ENCODE results near the gene ATP5F1A. TPM values are rescaled to one million over a fixed set of nuclear protein-coding genes. Genes with fewer than 3 reads are reported as not detected.
A peak's percentile ranks its signal among the peaks of the same experiment; 100 is the strongest.

The ATP5F1A gene
- total RNA-seq: 931 and 979 TPM in 2 replicates
- polyA plus RNA-seq: 533 and 609 TPM in 2 replicates

- Histone ChIP-seq H3K9me2 (replicated peaks; ENCODE audit: insufficient read depth) (no peaks in the 10 kb centered on the region), H4K20me1 (ENCODE audit: insufficient read depth, poor library complexity, severe bottlenecking) (peaks cover 19% of the 10 kb centered on the region), H3K9me3 (ENCODE audit: low read depth) (no peaks in the 10 kb centered on the region), H3K27me3 (no peaks in the 10 kb centered on the region), H2AFZ (peak within 1 kb of the TSS; percentile 92), H3K4me1 (ENCODE audit: insufficient read depth) (peaks cover 12% of the 10 kb centered on the region), H3K4me2 (peak within 1 kb of the TSS; percentile 75), H3K36me3 (replicated peaks; ENCODE audit: insufficient read depth, low read depth) (no peaks in the 10 kb centered on the region), H3K27ac (peak within 1 kb of the TSS; percentile 94), H3K79me2 (peaks cover 55% of the 10 kb centered on the region), H3K4me3 (peak within 1 kb of the TSS; percentile 85)
- WGBS (ENCODE audit: low lambda C conversion rate, missing lambda C conversion rate): under 1% methylated on average over 52 of the region's 53 CpGs
- peak; percentile 90 for DNase-seq (ENCODE audit: low spot score)
- TF ChIP-seq, protein P1, sequence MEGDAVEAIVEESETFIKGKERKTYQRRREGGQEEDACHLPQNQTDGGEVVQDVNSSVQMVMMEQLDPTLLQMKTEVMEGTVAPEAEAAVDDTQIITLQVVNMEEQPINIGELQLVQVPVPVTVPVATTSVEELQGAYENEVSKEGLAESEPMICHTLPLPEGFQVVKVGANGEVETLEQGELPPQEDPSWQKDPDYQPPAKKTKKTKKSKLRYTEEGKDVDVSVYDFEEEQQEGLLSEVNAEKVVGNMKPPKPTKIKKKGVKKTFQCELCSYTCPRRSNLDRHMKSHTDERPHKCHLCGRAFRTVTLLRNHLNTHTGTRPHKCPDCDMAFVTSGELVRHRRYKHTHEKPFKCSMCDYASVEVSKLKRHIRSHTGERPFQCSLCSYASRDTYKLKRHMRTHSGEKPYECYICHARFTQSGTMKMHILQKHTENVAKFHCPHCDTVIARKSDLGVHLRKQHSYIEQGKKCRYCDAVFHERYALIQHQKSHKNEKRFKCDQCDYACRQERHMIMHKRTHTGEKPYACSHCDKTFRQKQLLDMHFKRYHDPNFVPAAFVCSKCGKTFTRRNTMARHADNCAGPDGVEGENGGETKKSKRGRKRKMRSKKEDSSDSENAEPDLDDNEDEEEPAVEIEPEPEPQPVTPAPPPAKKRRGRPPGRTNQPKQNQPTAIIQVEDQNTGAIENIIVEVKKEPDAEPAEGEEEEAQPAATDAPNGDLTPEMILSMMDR (IDR thresholded peaks at IDR 0.05; ENCODE audit: poor library complexity): no peak
- TF ChIP-seq EZH2 (IDR thresholded peaks at IDR 0.05; ENCODE audit: borderline replicate concordance): no peak
- TF ChIP-seq EZH2phosphoT487 (IDR thresholded peaks at IDR 0.05; ENCODE audit: low read depth, severe bottlenecking, unreplicated experiment): no peak
These were observed at the start of gene ATP5F1A for GRCh38 chr18:46097801-46098615. Gene ATP5F1A, minus strand, starts transcription at chr18:46098296. Its CDS starts 65 bp downstream, at chr18:46098231.

GRCh38 chr18:46141199-46141598, 43.1 kb upstream of the ATP5F1A start:
- Histone ChIP-seq H3K27me3 (no peaks in the 10 kb centered on the region), H3K4me2 (no peak overlapping the region), H3K79me2 (no peaks in the 10 kb centered on the region), H3K27ac (no peak overlapping the region), H3K4me3 (no peak overlapping the region), H3K36me3 (replicated peaks; ENCODE audit: insufficient read depth, low read depth) (no peaks in the 10 kb centered on the region), H4K20me1 (ENCODE audit: insufficient read depth, poor library complexity, severe bottlenecking) (no peaks in the 10 kb centered on the region), H2AFZ (no peak overlapping the region), H3K4me1 (ENCODE audit: insufficient read depth) (no peaks in the 10 kb centered on the region), H3K9me3 (ENCODE audit: low read depth) (no peaks in the 10 kb centered on the region), H3K9me2 (replicated peaks; ENCODE audit: insufficient read depth) (no peaks in the 10 kb centered on the region)
- DNase-seq (ENCODE audit: low spot score): no peak
- 96% methylated on average over 4 of the region's 4 CpGs for WGBS (ENCODE audit: low lambda C conversion rate, missing lambda C conversion rate)
- TF ChIP-seq, protein P1 (IDR thresholded peaks at IDR 0.05; ENCODE audit: poor library complexity): no peak
- TF ChIP-seq EZH2phosphoT487 (IDR thresholded peaks at IDR 0.05; ENCODE audit: low read depth, severe bottlenecking, unreplicated experiment): no peak
- TF ChIP-seq EZH2 (IDR thresholded peaks at IDR 0.05; ENCODE audit: borderline replicate concordance): no peak

DNA sequence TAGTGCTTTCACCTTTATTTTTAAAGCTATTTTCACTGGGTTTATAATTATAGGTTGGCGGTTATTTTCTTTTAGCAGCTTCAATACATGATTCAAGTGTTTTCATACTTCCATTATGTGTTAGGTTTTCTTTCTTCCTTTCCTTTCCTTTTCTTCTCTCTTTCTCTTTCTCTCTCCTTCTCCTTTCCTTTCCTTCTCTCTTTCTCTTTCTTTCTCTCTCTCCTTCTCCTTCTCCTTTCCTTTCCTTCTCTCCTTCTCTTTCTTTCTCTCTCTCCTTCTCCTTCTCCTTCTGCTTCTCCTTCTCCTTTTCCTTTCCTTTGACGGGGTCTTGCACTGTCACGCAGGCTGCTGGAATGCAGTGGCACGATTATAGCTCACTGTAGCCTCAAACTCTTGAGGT, 42.1 kb upstream of the ATP5F1A start:
- no peak overlapping the region for H3K27ac ChIP-seq
- H3K4me3 ChIP-seq: no peak overlapping the region
- TF ChIP-seq, protein P1 (IDR thresholded peaks at IDR 0.05; ENCODE audit: poor library complexity): no peak
- TF ChIP-seq EZH2 (IDR thresholded peaks at IDR 0.05; ENCODE audit: borderline replicate concordance) (no peak), EZH2phosphoT487 (IDR thresholded peaks at IDR 0.05; ENCODE audit: low read depth, severe bottlenecking, unreplicated experiment) (no peak)
- H4K20me1 ChIP-seq (ENCODE audit: insufficient read depth, poor library complexity, severe bottlenecking): no peaks in the 10 kb centered on the region
- H2AFZ ChIP-seq: no peak overlapping the region
- no peak overlapping the region for H3K4me2 ChIP-seq
- DNase-seq (ENCODE audit: low spot score): no peak
- no peaks in the 10 kb centered on the region for H3K9me2 ChIP-seq (replicated peaks; ENCODE audit: insufficient read depth)
- H3K36me3 ChIP-seq (replicated peaks; ENCODE audit: insufficient read depth, low read depth): no peaks in the 10 kb centered on the region
- no peaks in the 10 kb centered on the region for H3K79me2 ChIP-seq
- H3K27me3 ChIP-seq: no peaks in the 10 kb centered on the region
- no peaks in the 10 kb centered on the region for H3K9me3 ChIP-seq (ENCODE audit: low read depth)
- no peaks in the 10 kb centered on the region for H3K4me1 ChIP-seq (ENCODE audit: insufficient read depth)
- WGBS (ENCODE audit: low lambda C conversion rate, missing lambda C conversion rate): 96% methylated on average over 4 of the region's 4 CpGs
